Smooth muscle cell (in vitro differentiated cells): ENCODE results near the gene FBXO22. TPM values are rescaled to one million over a fixed set of nuclear protein-coding genes. Genes with fewer than 3 reads are reported as not detected.
A peak's percentile ranks its signal among the peaks of the same experiment; 100 is the strongest.

Source experiments
- DNase-seq: peaks from one replicate; lab custom pipeline; 2025; ENCODE audit not compliant: unreplicated experiment; lab: John Stamatoyannopoulos, UW
- H2AFZ ChIP-seq: fragments of 200-600 bp; sonication (generic); 2 replicates; pipeline ENCODE4 v1.6.0; 2016; ENCODE audit warnings: antibody characterized with exemption, low read depth, mild to moderate bottlenecking
- H3F3A ChIP-seq: fragments of 200-600 bp; sonication (generic); 2 replicates; pipeline ENCODE4 v1.6.0; 2017; ENCODE audit warnings: antibody characterized with exemption, low read depth
- H3K27ac ChIP-seq: fragments of 200-600 bp; sonication (generic); 2 replicates; pipeline ENCODE4 v1.5.1; 2016; ENCODE audit warnings: low read depth, mild to moderate bottlenecking
- H3K27me3 ChIP-seq: fragments of 200-600 bp; sonication (generic); 2 replicates; pipeline ENCODE4 v1.6.1; 2016; ENCODE audit warnings: low read depth, mild to moderate bottlenecking
- H3K36me3 ChIP-seq: fragments of 200-600 bp; sonication (generic); 2 replicates; pipeline ENCODE4 v1.5.1; 2016; ENCODE audit warnings: low read depth
- H3K4me1 ChIP-seq: fragments of 200-600 bp; sonication (generic); 2 replicates; pipeline ENCODE4 v1.5.1; 2016; ENCODE audit warnings: low read depth
- H3K4me2 ChIP-seq: fragments of 200-600 bp; sonication (generic); 2 replicates; pipeline ENCODE4 v1.6.0; 2016; ENCODE audit warnings: mild to moderate bottlenecking
- H3K4me3 ChIP-seq: fragments of 200-600 bp; sonication (generic); 2 replicates; pipeline ENCODE4 v1.5.1; 2016; ENCODE audit warnings: mild to moderate bottlenecking
- H3K79me2 ChIP-seq: fragments of 200-600 bp; sonication (generic); 2 replicates; pipeline ENCODE4 v1.6.0; 2016; ENCODE audit warnings: low read depth, mild to moderate bottlenecking
- H3K9ac ChIP-seq: fragments of 200-600 bp; sonication (generic); 2 replicates; pipeline ENCODE4 v1.6.0; 2016; ENCODE audit warnings: low read depth
- H3K9me3 ChIP-seq: fragments of 200-600 bp; sonication (generic); replicated peaks from 2 replicates; pipeline ENCODE4 v1.5.1; 2016; ENCODE audit warnings: low read depth
- H4K20me1 ChIP-seq: fragments of 200-600 bp; sonication (generic); 2 replicates; pipeline ENCODE4 v1.6.0; 2016; ENCODE audit warnings: low read depth
- WGBS: methylation state at CpG from one replicate; pipeline ENCODE4 v1.1.7; 2016; ENCODE audit warnings: low lambda C conversion rate; 5-methylcytosine and 5-hydroxymethylcytosine counted together
- polyA plus RNA-seq: library from polyadenylated mRNA; unstranded; fragments of >200 nt; fragmentation: Nextera tagmentation; extraction: Ambion mirVana; gene quantifications from 2 replicates; pipeline ENCODE4 v1.2.1, GENCODE V29; 2016
- small RNA-seq: library from RNA; depleted of rRNA; stranded (forward); fragments of <200 nt; gene quantifications from one replicate; pipeline ENCODE3, GENCODE V24; 2014
- total RNA-seq: library from RNA; depleted of rRNA; stranded (reverse); fragments of >200 nt; gene quantifications from 2 replicates; pipeline ENCODE4 v1.2.3, GENCODE V29; 2014
- TF ChIP-seq, protein P1 (sequence below): fragments of 200-600 bp; sonication (generic); IDR thresholded peaks from 2 replicates; pipeline ENCODE4 v1.5.1; 2017; ENCODE audit warnings: borderline replicate concordance, mild to moderate bottlenecking, antibody characterized with exemption; ENCODE audit not compliant: insufficient read depth, poor library complexity, severe bottlenecking

The FBXO22 gene
- total and polyA plus RNA-seq, 2 experiments from 2014 or later: 51.5 to 60.1 TPM

DNA sequence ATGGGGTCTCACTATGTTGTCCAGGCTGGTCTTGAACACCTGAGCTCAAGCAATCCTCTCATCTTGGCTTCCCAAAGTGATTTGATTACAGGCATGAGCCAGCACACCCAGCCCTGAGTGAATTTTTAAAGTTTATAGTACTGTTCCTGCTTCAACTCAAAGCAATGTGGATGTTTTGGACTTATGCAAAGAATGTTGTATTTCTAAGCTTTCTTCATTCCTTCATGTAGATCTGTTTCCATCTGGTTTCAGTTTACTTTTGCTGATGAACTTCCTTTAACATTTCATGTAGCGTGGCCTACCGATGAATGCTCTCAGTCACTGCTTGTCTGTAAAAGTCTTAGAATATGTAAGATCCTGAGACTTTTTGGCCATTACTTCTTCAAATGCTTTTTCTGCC lies 85.4 kb downstream of the FBXO22 start:
- Histone ChIP-seq H3K36me3 (no peaks in the 10 kb centered on the region), H3K9ac (no peak overlapping the region), H3K4me2 (no peak overlapping the region), H3K9me3 (no peaks in the 10 kb centered on the region), H2AFZ (peak overlapping the region; percentile 14), H3K4me3 (no peak overlapping the region), H3K27me3 (no peaks in the 10 kb centered on the region), H3K4me1 (no peaks in the 10 kb centered on the region), H4K20me1 (no peaks in the 10 kb centered on the region), H3F3A (no peaks in the 10 kb centered on the region), H3K79me2 (no peaks in the 10 kb centered on the region), H3K27ac (no peak overlapping the region)
- TF ChIP-seq, protein P1, sequence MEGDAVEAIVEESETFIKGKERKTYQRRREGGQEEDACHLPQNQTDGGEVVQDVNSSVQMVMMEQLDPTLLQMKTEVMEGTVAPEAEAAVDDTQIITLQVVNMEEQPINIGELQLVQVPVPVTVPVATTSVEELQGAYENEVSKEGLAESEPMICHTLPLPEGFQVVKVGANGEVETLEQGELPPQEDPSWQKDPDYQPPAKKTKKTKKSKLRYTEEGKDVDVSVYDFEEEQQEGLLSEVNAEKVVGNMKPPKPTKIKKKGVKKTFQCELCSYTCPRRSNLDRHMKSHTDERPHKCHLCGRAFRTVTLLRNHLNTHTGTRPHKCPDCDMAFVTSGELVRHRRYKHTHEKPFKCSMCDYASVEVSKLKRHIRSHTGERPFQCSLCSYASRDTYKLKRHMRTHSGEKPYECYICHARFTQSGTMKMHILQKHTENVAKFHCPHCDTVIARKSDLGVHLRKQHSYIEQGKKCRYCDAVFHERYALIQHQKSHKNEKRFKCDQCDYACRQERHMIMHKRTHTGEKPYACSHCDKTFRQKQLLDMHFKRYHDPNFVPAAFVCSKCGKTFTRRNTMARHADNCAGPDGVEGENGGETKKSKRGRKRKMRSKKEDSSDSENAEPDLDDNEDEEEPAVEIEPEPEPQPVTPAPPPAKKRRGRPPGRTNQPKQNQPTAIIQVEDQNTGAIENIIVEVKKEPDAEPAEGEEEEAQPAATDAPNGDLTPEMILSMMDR: no peak
- 24% methylated on average over 2 of the region's 2 CpGs for WGBS
- DNase-seq: no peak

DNA sequence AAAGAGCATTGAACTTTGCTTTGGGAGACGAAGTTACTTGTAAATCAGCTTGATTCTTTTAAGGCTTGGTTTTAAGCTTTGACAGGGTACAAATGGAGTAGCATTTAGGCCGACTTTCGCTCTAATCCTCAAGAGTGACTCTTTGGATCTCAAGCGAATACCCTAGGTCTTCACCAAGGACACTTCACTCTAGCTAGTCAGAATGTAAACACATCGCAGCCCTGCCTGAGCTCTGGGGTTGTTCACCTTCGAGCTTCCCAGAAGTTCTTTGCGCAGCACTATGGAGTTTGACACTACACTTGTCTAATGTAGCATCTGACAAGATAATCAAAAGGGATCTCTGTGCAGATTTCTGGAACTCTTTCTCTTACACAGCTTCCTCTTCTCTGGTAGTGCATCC lies 86.2 kb downstream of the FBXO22 start:
- Histone ChIP-seq H3F3A (no peaks in the 10 kb centered on the region), H3K79me2 (no peaks in the 10 kb centered on the region), H2AFZ (no peak overlapping the region), H3K4me2 (no peak overlapping the region), H3K4me3 (no peak overlapping the region), H3K9me3 (no peaks in the 10 kb centered on the region), H3K4me1 (no peaks in the 10 kb centered on the region), H3K36me3 (no peaks in the 10 kb centered on the region), H4K20me1 (no peaks in the 10 kb centered on the region), H3K27ac (no peak overlapping the region), H3K27me3 (no peaks in the 10 kb centered on the region), H3K9ac (no peak overlapping the region)
- DNase-seq: no peak
- TF ChIP-seq, protein P1: no peak
- 97% methylated on average over 7 of the region's 7 CpGs for WGBS

Small RNAs within 50 kb of the gene (small RNA-seq; reads per million reads assigned to genes)
- not detected for gene RN7SL510P

Other genes with a start within 250 kb of the FBXO22 start
- 31.1 and 35.3 TPM in 2 replicates for gene CSPG4, start 191.0 kb upstream of the FBXO22 start, total RNA-seq
- gene CSPG4, start 191.0 kb upstream of the FBXO22 start, polyA plus RNA-seq: 46.6 and 54.9 TPM in 2 replicates
- gene UBE2Q2, start 60.4 kb upstream of the FBXO22 start, total RNA-seq: 44.7 and 65.1 TPM in 2 replicates
- gene UBE2Q2, start 60.4 kb upstream of the FBXO22 start, polyA plus RNA-seq: 32.6 and 32.8 TPM in 2 replicates
- gene NRG4, start 108.5 kb downstream of the FBXO22 start, total RNA-seq: 0.13 TPM in 1 of 2 replicates, not detected in the other
- gene NRG4, start 108.5 kb downstream of the FBXO22 start, polyA plus RNA-seq: 0.30 and 0.37 TPM in 2 replicates
- 0.27 and 0.45 TPM in 2 replicates for gene TMEM266, start 156.1 kb downstream of the FBXO22 start, total RNA-seq
- 0.12 TPM in 1 of 2 replicates, not detected in the other for gene TMEM266, start 156.1 kb downstream of the FBXO22 start, polyA plus RNA-seq